Chondrocyte (in vitro differentiated cells): ENCODE results near the gene JAK1. TPM values are rescaled to one million over a fixed set of nuclear protein-coding genes. Genes with fewer than 3 reads are reported as not detected.

Experiments
- DNase-seq: peaks from one replicate; pipeline ENCODE4 v3.0.0; 2021; ENCODE audit warnings: mixed read lengths, low spot score
- H3K27ac Mint-ChIP-seq: one replicate; pipeline ENCODE4 v1.8.0; 2021; ENCODE audit warnings: mild to moderate bottlenecking, moderate library complexity, mixed read lengths; ENCODE audit not compliant: unreplicated experiment
- H3K27me3 Mint-ChIP-seq: 2 replicates; pipeline ENCODE4 v1.8.0; 2021; ENCODE audit warnings: low read depth, mixed read lengths
- H3K36me3 Mint-ChIP-seq: 2 replicates; pipeline ENCODE4 v1.8.0; 2021; ENCODE audit warnings: low read depth, mixed read lengths
- H3K4me1 Mint-ChIP-seq: 2 replicates; pipeline ENCODE4 v1.8.0; 2021; ENCODE audit warnings: low read depth, mild to moderate bottlenecking, mixed read lengths
- H3K4me3 Mint-ChIP-seq: one replicate; pipeline ENCODE4 v1.8.0; 2021; ENCODE audit warnings: mild to moderate bottlenecking, moderate library complexity, mixed read lengths; ENCODE audit not compliant: unreplicated experiment
- H3K9me3 Mint-ChIP-seq: 2 replicates; pipeline ENCODE4 v1.8.0; 2021; ENCODE audit warnings: low read depth, mixed read lengths
- CTCF ChIP-seq: fragments of 200-600 bp; sonication (generic); IDR thresholded peaks from 2 replicates; pipeline ENCODE4 v1.5.0; 2021; ENCODE audit warnings: antibody characterized with exemption, mild to moderate bottlenecking, moderate library complexity
- total RNA-seq: library from RNA; stranded (reverse); gene quantifications from 3 replicates; pipeline ENCODE4 v1.2.1, GENCODE V29; 2021

Gene JAK1
- total RNA-seq, 1 donor from 2014 or later = 112 TPM

DNA sequence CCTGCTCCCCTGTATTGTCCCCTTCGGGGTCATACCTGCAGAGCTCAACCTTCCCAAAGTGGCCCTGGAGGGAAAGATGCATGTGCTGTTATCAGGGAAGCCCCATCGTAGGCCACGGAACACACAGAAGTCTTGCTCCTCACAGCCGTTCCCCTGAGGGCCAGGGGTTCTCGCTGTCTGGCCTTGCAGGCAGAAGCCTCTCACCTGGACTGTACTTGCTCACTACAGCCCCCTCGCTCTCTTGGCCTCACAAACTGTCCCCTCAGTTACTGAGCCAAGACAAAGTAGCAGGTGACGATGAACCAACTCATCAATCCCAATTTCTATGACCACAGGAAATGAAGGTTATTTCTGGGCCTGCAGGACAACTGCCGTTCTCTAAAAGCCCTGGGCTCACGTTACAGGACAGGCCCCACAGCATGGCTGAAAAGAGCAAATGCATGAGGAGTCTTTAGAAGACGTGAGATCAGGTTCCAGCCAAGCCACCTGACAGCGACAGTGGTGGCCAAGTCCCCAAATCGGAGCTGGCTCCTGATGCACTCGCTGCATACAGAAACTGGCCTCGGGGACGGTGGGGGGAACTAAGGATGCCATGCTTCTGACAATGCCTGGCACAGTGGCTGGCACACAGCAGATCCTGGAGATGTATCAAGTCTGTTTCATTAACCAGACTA, 126.5 kb downstream of the JAK1 start:
- H3K27me3 Mint-ChIP-seq = no peaks in the 10 kb centered on the region
- H3K27ac Mint-ChIP-seq = no peak overlapping the region
- H3K4me1 Mint-ChIP-seq = peaks cover 21% of the 10 kb centered on the region
- no peak overlapping the region for H3K4me3 Mint-ChIP-seq
- peaks cover 44% of the 10 kb centered on the region for H3K36me3 Mint-ChIP-seq
- DNase-seq = no peak
- no peak for TF ChIP-seq CTCF
- no peaks in the 10 kb centered on the region for H3K9me3 Mint-ChIP-seq

DNA sequence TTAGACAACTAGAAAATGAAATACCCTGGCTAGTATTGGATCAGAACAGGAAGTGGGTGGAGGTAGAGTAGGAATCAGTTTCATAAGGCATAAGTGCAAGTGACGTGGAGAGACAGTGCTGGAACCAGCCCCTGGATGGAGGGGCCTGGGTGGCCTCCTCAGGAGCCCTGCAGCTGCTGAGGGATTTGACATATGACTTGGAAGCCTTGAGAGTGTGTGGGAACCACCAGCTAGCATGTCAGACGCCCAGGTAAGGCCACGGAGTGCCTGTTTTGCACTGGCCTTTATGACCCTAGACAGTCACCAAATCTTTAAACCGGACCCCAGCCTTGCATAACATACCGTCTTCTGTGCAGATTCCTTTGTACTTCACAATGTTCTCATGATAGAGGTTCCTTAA, 127.1 kb downstream of the JAK1 start:
- Mint-ChIP-seq H3K36me3 (peaks cover 45% of the 10 kb centered on the region), H3K9me3 (no peaks in the 10 kb centered on the region), H3K4me1 (peaks cover 27% of the 10 kb centered on the region), H3K4me3 (no peak overlapping the region), H3K27me3 (no peaks in the 10 kb centered on the region), H3K27ac (peak overlapping the region; percentile 45)
- TF ChIP-seq CTCF = no peak
- no peak for DNase-seq

DNA sequence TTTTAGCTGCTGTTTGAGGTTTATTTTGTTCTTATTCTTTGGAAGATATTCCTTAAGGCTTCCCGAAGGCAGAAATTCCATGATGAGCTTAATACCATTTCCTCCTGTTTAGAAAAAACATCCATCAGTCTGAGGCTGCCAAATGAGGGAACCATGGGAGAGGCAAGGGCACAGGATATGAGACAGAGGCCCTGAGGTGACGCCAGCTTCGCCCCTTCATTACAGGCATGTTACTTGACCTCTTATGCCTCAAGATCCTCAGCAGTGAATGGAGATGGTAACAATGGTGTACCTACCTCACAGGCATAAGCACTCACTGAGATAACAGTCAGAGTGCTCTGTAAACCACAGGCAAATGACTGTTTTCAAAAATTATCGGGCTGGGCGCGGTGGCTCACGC, 127.9 kb downstream of the JAK1 start:
- Mint-ChIP-seq H3K4me1 (peaks cover 30% of the 10 kb centered on the region), H3K9me3 (no peaks in the 10 kb centered on the region), H3K27ac (no peak overlapping the region), H3K27me3 (no peaks in the 10 kb centered on the region), H3K36me3 (peaks cover 45% of the 10 kb centered on the region), H3K4me3 (no peak overlapping the region)
- no peak for DNase-seq
- TF ChIP-seq CTCF = no peak

DNA sequence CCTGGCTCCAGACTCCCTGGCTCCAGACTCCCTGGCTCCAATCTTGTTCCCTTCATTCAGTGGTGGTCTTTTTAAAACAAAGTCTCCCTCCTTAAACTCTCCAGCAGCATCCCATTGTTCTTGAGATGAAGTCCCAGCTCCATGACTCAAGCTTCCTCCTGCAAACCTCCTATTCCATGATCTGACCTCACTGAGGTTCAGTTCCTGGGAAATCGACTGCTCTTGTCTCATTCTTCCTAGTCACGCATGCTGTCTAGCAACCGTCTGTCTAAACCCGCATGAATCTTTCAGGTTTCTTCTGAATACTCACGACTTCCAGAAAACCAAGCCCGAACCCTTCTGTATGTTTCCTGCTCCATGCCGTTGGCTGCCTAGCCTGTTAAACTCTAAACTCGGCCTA, 129.5 kb downstream of the JAK1 start:
- Mint-ChIP-seq H3K9me3 (no peaks in the 10 kb centered on the region), H3K4me3 (no peak overlapping the region), H3K27ac (peak overlapping the region; percentile 15), H3K36me3 (peaks cover 47% of the 10 kb centered on the region), H3K27me3 (no peaks in the 10 kb centered on the region), H3K4me1 (peaks cover 16% of the 10 kb centered on the region)
- no peak for TF ChIP-seq CTCF
- no peak for DNase-seq

- Mint-ChIP-seq H3K4me1 (peaks cover 14% of the 10 kb centered on the region), H3K4me3 (no peak overlapping the region), H3K27ac (peak overlapping the region; percentile 43), H3K27me3 (no peaks in the 10 kb centered on the region), H3K9me3 (no peaks in the 10 kb centered on the region), H3K36me3 (peaks cover 45% of the 10 kb centered on the region)
- no peak for TF ChIP-seq CTCF
- DNase-seq = no peak
These were observed 131.6 kb downstream of the JAK1 start for GRCh38 chr1:64834734-64835133.
